ENCODE measurements around the gene ZNF771.

The ZNF771 gene

DNA sequence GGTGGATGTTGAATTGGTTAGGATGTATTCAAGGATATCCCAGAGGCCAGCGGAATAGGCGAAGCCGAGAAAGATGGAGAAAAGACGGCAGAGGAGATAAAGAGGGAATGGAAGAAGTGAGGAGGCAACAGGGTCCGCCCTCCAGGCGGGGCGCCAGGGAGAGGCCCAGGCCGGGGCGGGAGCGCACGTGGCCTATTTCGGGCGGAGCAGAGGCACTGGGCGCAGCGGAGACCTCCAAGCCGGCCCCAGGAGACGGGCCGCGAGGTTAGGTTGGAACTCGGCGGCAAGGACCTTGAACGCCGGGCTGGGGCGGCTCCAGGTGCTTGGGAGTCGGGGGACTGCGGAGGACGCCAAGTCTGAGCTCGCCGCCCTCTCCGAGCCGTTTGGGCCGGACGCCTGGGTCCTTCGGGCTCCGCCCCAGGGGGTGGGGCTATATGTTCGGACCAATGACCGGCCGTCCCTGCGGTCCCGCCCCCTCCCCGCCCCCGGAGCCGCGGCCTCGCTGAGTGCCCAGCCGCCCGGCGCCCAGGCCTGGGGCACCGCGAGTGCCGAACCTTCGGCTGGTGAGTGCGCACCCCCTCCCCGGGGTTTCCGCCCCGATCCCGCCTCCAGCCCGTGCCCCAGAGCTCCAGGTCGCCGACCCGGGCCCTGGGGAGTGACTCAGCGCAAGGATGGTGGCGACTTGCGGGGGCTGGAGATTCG, at the start of gene ZNF771:
Gene ZNF771 (plus strand): TSS at position 505 of the 702 bp plus-strand sequence. CDS start 448 bp downstream, outside the sequence.
- peak; percentile 80 to 95 (median 88) for DNase-seq (ENCODE audit: low read depth in 2 of 3, low spot score in 2 of 3)

DNA sequence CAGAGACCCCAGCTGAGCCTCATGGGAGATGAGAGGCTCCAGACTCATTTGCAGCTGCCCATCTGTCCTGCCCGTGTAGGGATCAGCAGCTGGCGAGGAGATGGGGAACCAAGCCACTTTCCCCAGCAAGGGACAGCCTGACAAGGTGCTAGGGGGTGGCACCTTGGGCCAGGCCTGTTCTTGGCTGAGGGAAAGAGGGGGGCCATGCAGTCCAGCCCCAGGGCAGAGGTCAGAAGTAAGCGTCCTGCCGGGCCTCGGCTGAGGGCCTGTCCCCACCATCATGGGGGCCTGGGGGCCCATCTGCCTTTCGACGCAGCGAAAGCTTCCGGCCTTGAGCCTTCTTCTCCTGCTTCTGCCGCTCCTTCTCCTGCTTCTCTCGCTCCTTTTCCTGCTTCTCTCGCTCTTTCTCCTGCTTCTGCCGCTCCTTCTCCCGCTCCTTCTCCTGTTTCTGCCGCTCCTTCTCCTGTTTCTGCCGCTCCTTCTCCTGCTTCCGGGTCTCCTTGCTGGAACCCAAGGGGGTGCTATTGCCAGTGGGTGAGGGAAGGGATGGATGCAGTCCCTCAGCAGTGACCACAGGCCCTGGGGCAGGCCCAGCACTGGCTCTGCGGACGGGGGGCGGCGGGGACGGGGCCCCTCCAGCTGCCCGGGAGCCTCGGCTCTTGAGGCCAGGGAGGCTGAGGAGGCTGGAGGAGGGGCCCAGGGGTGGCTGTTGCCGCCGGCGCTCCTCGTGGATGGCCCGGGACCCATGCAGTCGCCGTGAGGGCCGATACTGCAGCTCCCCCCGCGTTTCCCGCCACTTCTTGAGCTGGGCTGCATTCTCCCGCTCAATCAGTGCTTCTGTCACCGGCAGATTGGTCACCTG, 49.5 kb upstream of the ZNF771 start:
- DNase-seq (ENCODE audit: low read depth in 2 of 3, low spot score in 2 of 3) = no peak

DNA sequence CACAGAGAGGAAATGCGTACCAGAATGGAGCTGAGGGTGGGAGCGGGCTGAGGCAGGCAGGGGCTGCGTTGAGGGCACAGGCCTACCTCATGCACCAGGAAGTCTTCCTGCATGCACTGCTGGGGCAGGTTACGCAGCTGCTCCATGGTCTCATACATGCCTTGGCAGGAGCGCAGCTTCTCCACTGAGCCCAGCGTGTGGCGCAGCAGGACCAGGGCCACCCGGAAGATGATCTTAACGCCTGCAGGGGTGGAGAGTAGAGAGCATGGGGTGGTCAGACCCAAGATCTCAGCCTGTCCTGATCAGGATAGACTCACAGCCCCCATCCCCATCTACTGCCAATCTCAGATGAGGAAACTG, 48.8 kb upstream of the ZNF771 start:
- no peak for DNase-seq (ENCODE audit: low read depth in 2 of 3, low spot score in 2 of 3)

DNA sequence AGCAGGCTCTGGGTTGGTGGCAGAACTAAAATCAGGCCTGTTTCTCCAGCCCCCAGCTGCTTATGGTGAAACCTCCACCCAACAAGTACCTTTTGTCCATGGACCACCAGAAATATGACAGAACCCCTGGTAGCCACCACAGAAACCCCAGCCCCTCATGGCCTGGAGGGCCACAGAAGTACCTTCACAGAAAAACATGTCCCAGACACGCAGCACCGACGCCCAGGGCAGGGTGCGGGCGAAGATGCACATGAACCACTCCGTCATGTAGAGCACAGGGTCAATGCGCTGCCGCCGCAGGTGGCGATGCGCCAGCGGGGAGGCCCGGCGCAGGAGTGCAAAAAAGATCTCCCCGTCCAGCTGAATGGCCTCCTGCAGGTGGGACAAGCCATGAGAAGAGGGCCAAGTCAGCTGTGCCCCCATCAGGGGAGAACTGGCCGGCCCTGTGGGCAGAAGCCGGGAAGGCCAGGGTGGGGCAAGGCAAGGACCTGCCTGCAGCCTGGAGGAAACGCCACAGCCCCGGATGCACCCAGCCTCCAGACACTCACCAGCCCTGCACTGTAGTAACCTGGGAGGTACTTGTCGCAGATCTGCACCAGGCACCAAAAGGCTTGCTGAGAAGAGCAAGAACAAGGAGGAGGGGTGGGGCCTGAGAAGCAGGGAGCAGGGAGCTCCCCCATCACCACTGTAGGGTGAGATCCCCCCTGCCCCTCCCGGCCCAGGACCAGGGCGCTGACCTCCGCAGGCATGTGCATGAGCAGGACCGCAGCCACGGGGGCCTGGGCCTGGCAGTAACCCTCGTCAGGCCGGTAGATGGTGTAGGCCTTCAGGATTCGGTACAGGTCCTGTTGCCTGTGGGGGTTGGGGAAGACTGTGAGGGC, 48.2 kb upstream of the ZNF771 start:
- no peak for DNase-seq (ENCODE audit: low read depth in 2 of 3, low spot score in 2 of 3)

DNA sequence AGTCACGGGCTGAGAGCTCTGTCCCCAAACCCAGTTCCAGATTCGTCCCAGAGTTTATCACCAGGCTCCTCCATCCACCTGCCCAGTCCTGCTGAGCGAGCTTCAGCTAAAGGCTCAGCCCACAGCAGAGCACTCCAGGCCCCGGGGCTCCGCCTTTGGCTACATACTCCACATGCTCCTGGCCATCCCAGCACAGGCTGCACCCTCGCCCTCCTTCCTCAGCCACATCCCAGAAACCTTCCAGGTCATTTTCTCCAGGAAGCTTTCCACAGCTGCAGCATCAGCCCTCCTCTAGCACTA, 47.6 kb upstream of the ZNF771 start:
- no peak for DNase-seq (ENCODE audit: low read depth in 2 of 3, low spot score in 2 of 3)

DNA sequence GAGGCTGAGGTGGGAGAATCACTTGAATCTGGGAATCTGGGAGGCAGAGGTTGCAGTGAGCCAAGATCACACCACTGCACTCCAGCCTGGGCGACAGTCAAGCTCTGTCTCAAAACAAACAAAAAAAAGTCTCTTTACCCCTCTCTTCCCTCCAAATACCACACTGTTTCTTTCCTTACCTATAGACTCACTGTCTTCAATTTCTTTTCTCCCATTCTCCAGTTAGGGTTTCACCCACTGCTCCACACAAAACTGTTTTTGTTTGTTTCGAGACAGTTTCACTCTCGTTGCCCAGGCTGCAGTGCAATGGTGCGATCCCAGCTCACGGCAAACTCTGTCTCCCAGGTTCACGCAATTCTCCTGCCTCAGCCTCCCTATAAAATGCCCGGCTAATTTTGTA, 46.2 kb upstream of the ZNF771 start:
- DNase-seq (ENCODE audit: low read depth in 2 of 3, low spot score in 2 of 3) = no peak

DNA sequence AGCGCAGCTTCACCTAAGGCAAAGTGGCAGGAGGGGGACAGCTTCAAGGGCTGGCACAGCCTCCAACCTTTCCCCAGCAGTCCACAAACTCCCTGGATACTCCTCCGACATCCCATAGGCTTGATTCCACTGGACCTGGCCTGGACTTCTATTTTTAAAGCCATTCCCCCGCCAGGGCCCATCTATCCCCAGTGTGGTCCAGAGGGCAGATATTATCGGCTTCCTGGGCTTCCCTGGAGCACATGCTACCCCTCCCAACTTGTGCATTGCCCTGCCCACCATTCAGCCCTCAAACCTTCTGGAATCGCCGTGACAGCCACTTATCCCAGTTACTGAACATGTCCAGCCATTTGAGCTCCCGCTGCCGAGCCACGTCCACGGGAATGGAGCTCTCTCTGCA, 42.2 kb upstream of the ZNF771 start:
- DNase-seq (ENCODE audit: low read depth in 2 of 3, low spot score in 2 of 3) = no peak

DNA sequence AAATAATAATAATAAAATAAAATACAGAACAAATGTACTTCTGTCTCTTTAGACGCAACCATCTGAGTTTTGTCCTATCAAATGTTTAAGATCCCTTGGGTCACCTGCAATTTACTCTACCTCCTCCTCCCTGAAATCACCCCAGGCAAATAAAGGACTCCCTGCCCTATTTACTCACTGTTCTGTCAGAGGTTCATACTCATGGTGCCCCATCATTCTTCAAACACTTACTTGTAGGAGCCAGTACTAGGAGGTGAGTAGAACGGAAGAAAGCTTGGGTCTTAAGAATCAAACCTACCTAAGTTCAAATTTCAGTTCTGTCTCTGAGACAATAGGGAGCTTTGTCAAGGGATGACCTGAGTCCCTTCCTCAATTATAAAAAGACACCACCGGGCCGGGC, 40.9 kb upstream of the ZNF771 start:
- DNase-seq (ENCODE audit: low read depth in 2 of 3, low spot score in 2 of 3) = no peak

DNA sequence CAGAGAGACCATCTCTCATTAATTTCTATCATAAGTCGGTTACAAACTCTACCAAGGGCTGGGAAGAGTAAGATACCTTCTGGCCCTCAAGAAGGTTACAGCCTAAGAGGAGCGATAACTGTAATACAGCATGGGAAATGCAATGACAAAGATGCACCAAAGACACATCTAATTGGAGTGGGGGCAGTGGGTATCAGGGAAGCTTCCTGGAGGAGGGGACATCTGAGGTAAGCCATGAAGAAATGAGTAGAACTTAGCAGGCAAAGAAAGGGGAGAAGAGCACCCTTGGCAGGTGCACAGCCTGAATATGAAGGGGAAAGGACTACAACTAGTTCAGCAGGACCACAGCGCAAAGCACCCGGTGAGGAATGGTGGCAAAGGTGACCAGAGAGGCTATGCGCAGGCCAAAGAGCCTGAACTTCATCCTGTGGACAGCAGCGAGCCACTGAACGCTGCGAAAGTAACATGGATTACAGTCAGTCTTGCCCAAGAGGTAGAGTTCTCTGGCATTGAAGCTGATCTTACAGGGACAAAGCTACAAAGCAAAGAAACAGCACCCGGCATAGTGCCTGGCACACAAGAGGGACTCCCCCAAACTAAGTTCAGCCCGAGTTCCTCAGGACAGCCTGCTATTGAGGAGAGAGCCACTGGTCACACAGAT, 39.9 kb upstream of the ZNF771 start:
- DNase-seq (ENCODE audit: low read depth in 2 of 3, low spot score in 2 of 3) = no peak

DNA sequence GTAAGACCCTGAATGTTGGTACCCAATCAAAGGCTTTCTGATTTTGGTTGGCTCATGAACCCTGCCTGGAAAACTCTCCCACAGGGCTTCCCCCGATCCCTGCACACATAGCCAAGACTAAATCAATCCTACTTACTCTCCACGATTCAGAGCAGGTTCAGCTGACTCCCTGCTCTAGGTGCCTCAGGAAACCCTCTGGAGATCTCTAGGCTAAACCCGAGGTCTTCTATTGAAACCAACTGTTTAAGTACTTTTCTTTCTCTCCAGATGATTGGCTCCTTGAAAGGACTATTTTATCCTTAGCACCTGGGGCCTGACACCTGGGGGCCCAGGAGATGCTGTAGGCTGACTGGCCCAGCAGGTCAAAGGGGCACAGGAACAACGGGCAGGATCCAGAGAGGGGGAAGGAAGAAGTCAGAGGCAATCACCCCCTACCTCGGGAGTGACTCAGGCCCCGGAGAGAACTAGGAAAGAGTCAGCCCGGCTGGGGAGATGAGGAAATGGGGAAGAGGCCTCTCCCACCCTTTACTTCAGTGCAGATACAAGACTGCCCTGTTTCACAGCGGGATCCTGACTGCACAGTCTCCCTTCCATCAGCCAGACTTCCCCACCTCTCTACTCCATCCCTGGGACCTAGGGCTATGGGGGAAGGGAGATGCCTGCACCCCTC, 39.1 kb upstream of the ZNF771 start:
- DNase-seq (ENCODE audit: low read depth in 2 of 3, low spot score in 2 of 3) = no peak

DNA sequence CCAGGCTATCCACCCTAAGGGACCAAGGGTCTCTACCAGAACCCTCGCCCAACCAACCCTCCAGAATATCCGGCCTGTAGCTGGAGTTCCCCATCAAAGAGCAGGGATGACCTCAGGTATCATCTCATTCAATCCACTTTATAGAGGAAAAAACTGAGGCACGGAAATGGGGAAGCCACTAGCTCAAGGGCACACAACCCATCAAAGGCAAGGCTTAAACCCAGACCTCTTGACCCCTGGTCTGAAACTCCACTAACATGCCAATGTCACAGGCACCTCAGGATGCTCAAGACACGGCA, 38.7 kb upstream of the ZNF771 start:
- no peak for DNase-seq (ENCODE audit: low read depth in 2 of 3, low spot score in 2 of 3)

DNA sequence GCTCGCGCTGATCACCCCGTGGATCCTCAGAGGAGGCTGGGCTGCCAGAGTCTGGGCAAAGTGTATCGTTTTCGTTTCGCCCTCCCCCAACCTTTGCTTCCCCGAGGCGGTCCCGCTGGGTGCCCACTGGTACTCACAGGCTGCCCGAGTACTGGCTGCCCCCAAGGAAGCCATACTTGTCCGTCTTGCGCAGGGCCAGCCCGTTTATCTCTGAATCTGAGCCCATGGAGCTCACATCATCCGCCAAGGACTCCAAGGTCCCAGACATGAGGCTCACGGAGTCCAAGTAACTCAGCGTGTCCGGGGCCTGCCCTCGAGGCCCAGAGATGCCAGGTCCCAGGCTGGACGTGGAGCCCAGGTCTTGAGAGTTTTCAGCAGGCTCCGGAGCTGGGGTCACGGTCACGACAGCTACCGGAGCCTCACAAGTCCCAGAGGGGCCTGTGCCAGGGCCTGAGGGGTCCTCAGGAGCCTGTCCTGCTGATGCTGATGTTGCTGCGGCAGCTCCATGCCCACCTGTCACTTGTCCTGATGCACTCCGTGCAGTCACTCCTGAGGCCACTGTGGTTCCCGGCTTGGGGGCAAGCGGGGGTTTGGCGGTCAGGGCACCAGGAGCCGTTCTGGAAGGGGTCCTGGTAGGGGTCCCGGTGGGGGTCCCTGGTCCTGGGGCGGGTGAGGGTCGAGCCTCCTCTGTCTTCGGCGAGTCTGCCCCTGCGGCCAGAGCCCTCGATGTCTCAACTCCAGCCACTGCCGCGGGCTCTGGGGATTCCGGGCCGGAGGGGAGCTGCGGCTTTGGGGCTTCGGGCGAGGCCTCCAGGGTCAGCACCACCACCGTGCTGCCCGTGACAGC, 38.1 kb upstream of the ZNF771 start:
- no peak for DNase-seq (ENCODE audit: low read depth in 2 of 3, low spot score in 2 of 3)

DNA sequence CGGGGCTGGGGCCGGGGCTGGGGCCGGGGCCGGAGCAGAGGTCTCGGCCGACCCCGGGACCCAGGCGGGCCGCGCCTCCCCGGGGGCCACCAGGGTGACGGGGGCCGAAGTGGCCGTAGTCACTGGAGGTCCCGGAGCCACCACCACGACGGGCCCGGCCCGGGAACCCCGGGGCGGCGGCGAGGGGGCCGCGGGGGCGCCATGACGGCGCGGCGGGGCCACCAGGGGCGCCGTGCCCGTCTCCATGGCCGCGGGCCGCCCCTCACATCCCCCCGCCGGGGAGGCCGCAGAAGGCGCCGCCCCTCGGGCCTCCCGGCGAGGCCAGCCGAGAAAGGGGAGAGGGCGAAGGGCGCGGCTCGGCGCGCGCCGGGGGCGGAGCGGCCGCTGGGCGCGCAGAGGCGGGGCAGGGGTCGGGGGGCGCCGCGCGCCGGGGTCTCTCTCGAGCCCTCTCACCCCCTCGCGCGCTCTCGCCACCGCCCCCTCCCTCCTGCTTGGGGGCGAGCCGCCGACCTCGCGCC, 37.4 kb upstream of the ZNF771 start:
- no peak for DNase-seq (ENCODE audit: low read depth in 2 of 3, low spot score in 2 of 3)

DNA sequence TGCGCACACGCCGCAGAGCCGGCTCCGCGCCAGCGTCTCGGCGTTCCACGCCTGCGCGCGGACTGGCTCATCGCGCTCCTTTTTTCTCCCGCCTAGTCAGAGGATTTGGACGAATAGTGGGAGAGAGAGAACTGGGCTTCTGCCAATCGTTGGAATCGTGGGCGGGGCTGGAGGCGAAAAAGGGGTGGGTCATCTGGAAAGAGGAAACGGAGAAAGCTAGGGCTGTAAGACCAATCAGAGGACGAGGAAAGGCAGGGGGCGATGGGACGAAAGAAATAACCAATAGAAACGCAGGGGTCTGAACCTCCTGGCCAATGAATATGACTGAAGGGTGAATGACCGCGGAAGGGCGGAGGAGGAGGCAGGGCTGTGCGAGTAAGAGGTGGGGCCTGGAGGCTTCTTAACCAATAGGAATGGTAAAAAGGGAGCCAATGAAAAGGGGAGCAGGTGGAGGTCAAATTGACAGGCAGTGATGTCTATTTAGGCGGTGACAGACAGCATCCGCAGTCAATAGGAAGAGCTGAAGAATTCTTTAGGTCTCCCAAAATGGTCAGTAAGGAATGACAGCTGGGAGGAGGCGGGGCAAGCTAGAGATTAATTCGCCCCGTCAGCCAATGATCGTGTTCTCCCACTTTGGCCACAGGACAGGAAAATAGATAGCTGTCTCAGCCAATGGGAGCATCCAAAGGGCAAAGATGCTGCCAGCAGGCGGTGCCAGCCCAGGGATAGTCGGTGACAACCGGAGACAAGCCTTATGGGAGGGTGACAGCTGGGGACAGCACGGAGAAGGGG, 36.8 kb upstream of the ZNF771 start, which contains the start of gene TBC1D10B:
Gene TBC1D10B (minus strand): TSS at position 39 of the 792 bp plus-strand sequence. CDS start 311 bp downstream, outside the sequence.
- DNase-seq (ENCODE audit: low read depth in 2 of 3, low spot score in 2 of 3) = peak; percentile 93 to 97 (median 96)

DNA sequence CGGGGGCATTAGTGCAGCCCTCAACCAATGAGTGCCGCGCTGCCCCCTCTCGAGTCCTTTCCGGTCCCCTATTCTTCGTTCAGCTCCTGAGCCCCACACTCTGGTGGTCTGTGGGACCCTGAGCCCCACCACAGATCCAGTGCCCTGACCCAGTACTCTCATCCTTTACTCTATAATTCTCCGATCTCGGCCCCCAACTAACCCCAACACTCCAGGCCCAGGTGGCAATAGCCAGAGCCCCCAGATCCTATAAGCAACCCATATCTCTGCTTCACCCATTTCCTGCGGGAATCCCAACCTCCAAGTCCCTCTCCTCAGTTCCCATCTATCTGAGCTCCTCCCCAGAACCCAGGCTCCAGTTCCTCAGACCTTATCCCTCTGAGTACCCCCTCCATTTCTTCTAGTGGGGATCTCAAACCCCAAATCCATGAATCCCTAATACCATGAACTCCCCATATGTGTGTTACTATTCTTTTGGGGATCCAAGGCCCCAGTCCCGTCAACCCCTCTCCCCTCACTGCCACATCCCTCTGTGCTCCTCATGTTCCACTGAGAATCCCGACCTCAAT, 36.1 kb upstream of the ZNF771 start:
- DNase-seq (ENCODE audit: low read depth in 2 of 3, low spot score in 2 of 3) = no peak

DNA sequence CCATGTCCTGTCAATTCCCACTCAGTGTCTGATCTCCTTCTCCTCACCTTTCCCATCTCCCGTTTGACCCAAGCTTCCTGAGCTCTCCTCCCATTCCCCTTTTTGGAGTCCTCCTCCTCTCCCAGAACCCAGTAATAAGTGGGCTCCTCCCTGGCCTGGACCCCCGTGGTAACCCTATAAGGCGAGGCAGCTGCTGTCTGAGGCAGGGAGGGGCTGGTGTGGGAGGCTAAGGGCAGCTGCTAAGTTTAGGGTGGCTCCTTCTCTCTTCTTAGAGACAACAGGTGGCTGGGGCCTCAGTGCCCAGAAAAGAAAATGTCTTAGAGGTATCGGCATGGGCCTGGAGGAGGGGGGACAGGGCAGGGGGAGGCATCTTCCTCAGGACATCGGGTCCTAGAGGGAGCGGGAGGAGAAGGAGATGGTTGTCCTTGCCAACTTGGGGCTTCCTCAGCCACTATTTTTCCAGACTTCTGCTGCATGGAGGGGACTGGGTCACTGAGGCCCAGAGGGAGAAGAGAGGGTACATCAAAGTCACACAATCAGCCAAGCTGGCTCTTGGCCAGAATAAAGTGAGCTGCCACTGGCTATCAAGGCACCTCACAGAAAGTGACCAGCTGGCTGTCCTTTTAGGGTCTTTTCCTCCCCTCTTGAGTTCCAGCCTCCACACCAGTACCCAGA, 35.2 kb upstream of the ZNF771 start:
- no peak for DNase-seq (ENCODE audit: low read depth in 2 of 3, low spot score in 2 of 3)

DNA sequence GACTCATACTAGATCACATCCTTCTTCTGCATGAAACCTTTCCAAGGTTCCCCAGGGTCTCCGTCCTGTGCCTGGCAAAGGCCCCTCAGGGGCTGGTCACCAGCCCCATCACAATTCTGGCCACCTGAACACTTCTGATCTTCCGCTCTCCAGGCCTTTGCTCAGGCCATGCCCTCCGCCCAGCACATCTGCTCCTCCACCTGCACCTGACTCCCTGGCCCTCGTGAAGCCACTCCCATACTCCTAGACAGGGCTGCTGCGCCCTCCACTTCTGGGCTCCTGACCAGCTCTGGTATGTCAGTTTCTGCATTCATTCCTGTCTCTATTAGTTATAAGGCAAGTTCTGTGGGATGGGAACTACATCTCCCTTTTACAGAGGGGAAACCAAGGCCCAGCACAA, 34.7 kb upstream of the ZNF771 start:
- DNase-seq (ENCODE audit: low read depth in 2 of 3, low spot score in 2 of 3) = no peak

DNA sequence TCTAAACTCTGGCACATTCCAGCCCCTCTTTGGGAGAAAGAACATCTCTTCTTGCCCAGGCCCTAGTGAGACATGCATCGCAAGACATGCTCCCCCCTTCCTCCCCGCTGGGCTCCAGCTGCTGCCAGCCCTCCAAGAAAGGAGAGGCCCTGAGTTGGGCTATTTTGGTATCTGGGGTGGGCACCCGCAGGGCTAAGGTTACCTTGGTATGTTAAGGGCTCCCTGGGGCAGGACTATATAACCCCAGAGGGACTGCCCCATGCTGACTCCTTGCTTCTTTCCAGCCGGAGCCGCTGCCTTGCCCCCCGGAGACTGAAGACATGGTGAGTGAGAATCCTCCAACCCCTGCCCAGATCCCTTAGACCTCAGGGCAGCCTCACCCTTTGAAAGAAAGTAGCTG, 32.9 kb upstream of the ZNF771 start, which contains the start of gene MYL11:
Gene MYL11 (plus strand): TSS at position 265 of the 400 bp plus-strand sequence. CDS start 56 bp downstream, at position 321.
- no peak for DNase-seq (ENCODE audit: low read depth in 2 of 3, low spot score in 2 of 3)

All from activated CD8-positive, alpha-beta memory T cell treated with anti-CD3 and anti-CD28 coated beads for 48 hours (primary cell).